Keratinocyte (primary cell): ENCODE data around the gene TFAP2E. TPM values are rescaled to one million over a fixed set of nuclear protein-coding genes. Genes with fewer than 3 reads are reported as not detected.

ENCODE experiments used
- DNase-seq: peaks from one replicate; pipeline ENCODE4 v3.0.0-alpha.2; 2011; ENCODE audit warnings: low read depth, missing footprints, low spot score
- FAIRE-seq: peaks from 2 replicates; lab custom pipeline; 2011; peaks lifted over from hg19 to GRCh38; lab: Jason Lieb, UNC
- H2AFZ ChIP-seq: 2 replicates; pipeline ENCODE4 v1.6.0; 2012; ENCODE audit warnings: low read length, control low read depth, inconsistent platforms; ENCODE audit not compliant: control insufficient read depth
- H3K27ac ChIP-seq: 2 replicates; pipeline ENCODE4 v1.5.1; 2011; ENCODE audit warnings: low read length; ENCODE audit not compliant: control insufficient read depth, insufficient read depth
- H3K27me3 ChIP-seq: 3 replicates; pipeline ENCODE4 v1.6.0; 2011; ENCODE audit warnings: low read length; ENCODE audit not compliant: control insufficient read depth, insufficient read depth; ENCODE audit errors: extremely low read depth
- H3K36me3 ChIP-seq, 2 experiments: 2 replicates in 1 of 2; 3 replicates in 1 of 2; pipeline ENCODE4 v1.5.1; 2011; ENCODE audit warnings: low read length in 2 of 2, mild to moderate bottlenecking in 1 of 2; ENCODE audit not compliant: control insufficient read depth in 2 of 2, insufficient read depth in 2 of 2; ENCODE audit errors: extremely low read depth in 1 of 2
- H3K4me1 ChIP-seq: 3 replicates; pipeline ENCODE4 v1.5.1; 2011; ENCODE audit warnings: low read length; ENCODE audit not compliant: control insufficient read depth, insufficient read depth; ENCODE audit errors: extremely low read depth
- H3K4me2 ChIP-seq: 3 replicates; pipeline ENCODE4 v1.6.0; 2011; ENCODE audit warnings: low read depth, low read length; ENCODE audit not compliant: control insufficient read depth, insufficient read depth; ENCODE audit errors: extremely low read depth
- H3K4me3 ChIP-seq, 3 experiments: fragments of 200-600 bp in 1 of 3; sonication (generic) in 1 of 3; 2 replicates in 2 of 3; 3 replicates in 1 of 3; pipeline ENCODE4 v1.5.1; 2011 to 2016; ENCODE audit warnings: low read length in 3 of 3, mild to moderate bottlenecking in 3 of 3, control low read depth in 2 of 3, inconsistent platforms in 1 of 3, low read depth in 1 of 3, mixed read lengths in 1 of 3, mixed run types in 1 of 3, moderate library complexity in 1 of 3; ENCODE audit not compliant: control insufficient read depth in 2 of 3, insufficient read depth in 2 of 3; ENCODE audit errors: extremely low read depth in 1 of 3
- H3K79me2 ChIP-seq: 2 replicates; pipeline ENCODE4 v1.6.0; 2012; ENCODE audit warnings: low read length; ENCODE audit not compliant: control insufficient read depth, insufficient read depth
- H3K9ac ChIP-seq: 3 replicates; pipeline ENCODE4 v1.6.0; 2011; ENCODE audit warnings: low read length; ENCODE audit not compliant: control insufficient read depth, insufficient read depth; ENCODE audit errors: extremely low read depth
- H3K9me1 ChIP-seq: 3 replicates; pipeline ENCODE4 v1.6.0; 2011; ENCODE audit warnings: low read length; ENCODE audit not compliant: control insufficient read depth, insufficient read depth; ENCODE audit errors: extremely low read depth
- H3K9me3 ChIP-seq: 2 replicates; pipeline ENCODE4 v1.5.1; 2012; ENCODE audit warnings: low read depth, low read length; ENCODE audit not compliant: control insufficient read depth
- H4K20me1 ChIP-seq: 3 replicates; pipeline ENCODE4 v1.6.0; 2011; ENCODE audit warnings: low read length; ENCODE audit not compliant: control insufficient read depth, insufficient read depth; ENCODE audit errors: extremely low read depth
- CTCF ChIP-seq, 3 experiments: IDR thresholded peaks in 1 of 3; conservative IDR thresholded peaks in 1 of 3; optimal IDR thresholded peaks in 1 of 3; 2 replicates in 2 of 3; 3 replicates in 1 of 3; pipeline versions ENCODE3 to v1.5.1; 2011; ENCODE audit warnings: low read length in 3 of 3, mild to moderate bottlenecking in 3 of 3, moderate library complexity in 2 of 3, control low read depth in 1 of 3, inconsistent platforms in 1 of 3; ENCODE audit not compliant: insufficient read depth in 2 of 3; ENCODE audit errors: extremely low read depth in 1 of 3
- EZH2 ChIP-seq: IDR thresholded peaks from one replicate; pipeline ENCODE4 v1.6.1; 2012; ENCODE audit warnings: inconsistent platforms, mild to moderate bottlenecking, low read length, moderate library complexity
- dilution Hi-C: fragments of 300-500 bp; cut with MboI; formaldehyde crosslinking; loops from one replicate; pipeline ENCODE4 v1.7.0; 2020; ENCODE audit warnings: low sequenced_read_pairs; ENCODE audit not compliant: extremely low pct_ligation_motif_present
- polyA plus RNA-seq, 5 experiments: library from polyadenylated mRNA; depleted of rRNA in 3 of 5; stranded (reverse) in 3 of 5; stranded (forward) in 1 of 5; unstranded in 1 of 5; fragments of >200 nt; gene quantifications; 1 replicate in 1 of 5; 2 replicates in 3 of 5; 3 replicates in 1 of 5; pipeline versions ENCODE4 v1.2.1 to v1.2.3, GENCODE V29; 2011 to 2012; ENCODE audit warnings: missing spikeins in 2 of 5, low read depth in 1 of 5, low replicate concordance in 1 of 5

TFAP2E gene
- polyA plus RNA-seq, 1 donor (not counting 4 experiments of a cell fraction or from before 2014, with no cell fraction given) = 0.26 TPM

DNA sequence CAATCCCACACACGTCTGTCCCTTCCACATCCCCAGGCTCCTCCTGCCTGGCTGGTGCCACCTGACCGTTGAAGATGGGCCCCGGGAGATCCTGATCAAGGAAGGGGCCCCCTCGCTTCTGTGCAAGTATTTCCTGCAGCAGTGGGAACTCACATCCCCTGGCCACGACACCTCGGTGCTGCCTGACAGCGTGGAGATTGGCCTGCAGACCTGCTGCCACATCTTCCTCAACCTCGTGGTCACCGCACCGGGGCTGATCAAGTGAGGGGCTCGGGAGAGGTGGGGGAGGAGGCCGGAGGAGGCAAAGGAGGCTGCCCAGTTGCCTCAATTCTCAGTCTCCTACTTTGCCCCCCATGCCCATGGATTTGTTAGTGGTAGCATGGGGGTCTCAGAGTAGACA is 9.9 kb upstream of the TFAP2E start:
- Histone ChIP-seq H3K4me1 (peaks cover 38% of the 10 kb centered on the region), H2AFZ (no peak overlapping the region), H3K36me3 (peaks cover 13 to 19% of the 10 kb centered on the region in 2 experiments), H3K4me2 (no peak overlapping the region), H4K20me1 (peaks cover 16% of the 10 kb centered on the region), H3K79me2 (no peaks in the 10 kb centered on the region), H3K9ac (no peak overlapping the region), H3K4me3 (no peak overlapping the region), H3K9me1 (no peaks in the 10 kb centered on the region), H3K27me3 (no peaks in the 10 kb centered on the region), H3K9me3 (no peaks in the 10 kb centered on the region), H3K27ac (no peak overlapping the region)
- dilution Hi-C loops = no loop called here
- DNase-seq (no peak), FAIRE-seq (no peak)
- TF ChIP-seq EZH2 (no peak), CTCF (optimal IDR thresholded peaks at IDR 0.05 in 1 of 3, IDR thresholded peaks at IDR 0.05 in 1 of 3, conservative IDR thresholded peaks at IDR 0.05 in 1 of 3; ENCODE audit: extremely low read depth in 1 of 3, insufficient read depth in 2 of 3, low read length in 3 of 3) (no peak)

GRCh38 chr1:35564037-35564883 is 8.9 kb upstream of the TFAP2E start:
- Histone ChIP-seq H4K20me1 (peaks cover 16% of the 10 kb centered on the region), H3K9me1 (no peaks in the 10 kb centered on the region), H3K4me2 (peak overlapping the region; percentile 56), H3K4me1 (peaks cover 31% of the 10 kb centered on the region), H2AFZ (no peak overlapping the region), H3K27me3 (no peaks in the 10 kb centered on the region), H3K9ac (peak overlapping the region; percentile 8), H3K27ac (no peak overlapping the region), H3K4me3 (no peak overlapping the region), H3K9me3 (no peaks in the 10 kb centered on the region), H3K79me2 (no peaks in the 10 kb centered on the region), H3K36me3 (peaks cover 13 to 19% of the 10 kb centered on the region in 2 experiments)
- peak; percentile 79 for FAIRE-seq
- DNase-seq = no peak
- dilution Hi-C loops = no loop called here
- TF ChIP-seq EZH2 (no peak), CTCF (optimal IDR thresholded peaks at IDR 0.05 in 1 of 3, IDR thresholded peaks at IDR 0.05 in 1 of 3, conservative IDR thresholded peaks at IDR 0.05 in 1 of 3; ENCODE audit: extremely low read depth in 1 of 3, insufficient read depth in 2 of 3, low read length in 3 of 3) (peak; percentile 86 to 94 (median 87))
